H1 (cell line): ENCODE measurements around the gene TAS1R1. TPM values are rescaled to one million over a fixed set of nuclear protein-coding genes. Genes with fewer than 3 reads are reported as not detected.

Experiments
- CTCF ChIP-seq, 3 experiments: IDR thresholded peaks; 1 replicate in 2 of 3; 2 replicates in 1 of 3; pipeline versions ENCODE4 v1.5.1 to v1.6.1; 2011; ENCODE audit warnings: low read length in 3 of 3, mild to moderate bottlenecking in 3 of 3, inconsistent platforms in 2 of 3, low read depth in 1 of 3, moderate library complexity in 1 of 3; ENCODE audit not compliant: insufficient read depth in 1 of 3; ENCODE audit errors: control extremely low read depth in 1 of 3
- polyA plus RNA-seq, 7 experiments: library from polyadenylated mRNA; depleted of rRNA in 3 of 7; stranded (reverse) in 5 of 7; unstranded in 2 of 7; fragments of >200 nt in 5 of 7; fragments of 200-250 nt in 2 of 7; gene quantifications; 1 replicate in 5 of 7; 2 replicates in 1 of 7; 4 replicates in 1 of 7; pipeline versions ENCODE4 v1.2.1 to v1.2.3, GENCODE V29; 2011 to 2013; ENCODE audit warnings: missing spikeins in 2 of 7, mixed read lengths in 2 of 7
- total RNA-seq: library from RNA; stranded (reverse); fragmentation: NEBNext Ultra II Directional; extraction: Animal tissue kit (Norgen Biotek cat#: 25700); gene quantifications from 2 replicates; pipeline ENCODE4 v1.2.1, GENCODE V29; 2021

The TAS1R1 gene
- total and polyA plus RNA-seq, 2 of the 8 experiments (the other 6 are each of a cell fraction or from before 2014, with no cell fraction given), result 0.26 TPM; not detected in 1

- peak in 1 of 3 experiments; percentile 6; a peak in 1 of 4 replicates for TF ChIP-seq CTCF (IDR thresholded peaks at IDR 0.05; ENCODE audit: control extremely low read depth in 1 of 3, insufficient read depth in 1 of 3, low read depth in 1 of 3, low read length in 3 of 3)
Observed at GRCh38 chr1:6612641-6613360, 57.7 kb downstream of the TAS1R1 start (continued).
